H9 (cell line): ENCODE data around the gene DEAF1. TPM values are rescaled to one million over a fixed set of nuclear protein-coding genes. Genes with fewer than 3 reads are reported as not detected.

Experiments
- DNase-seq: peaks from one replicate; pipeline ENCODE4 v3.0.0-alpha.2; 2017
- H2AFZ ChIP-seq: one replicate; pipeline ENCODE4 v1.6.1; 2013; ENCODE audit warnings: mild to moderate bottlenecking, low read length, control low read depth, moderate library complexity
- H2AK5ac ChIP-seq: 2 replicates; pipeline ENCODE4 v1.6.1; 2013; ENCODE audit warnings: low read length, control low read depth, mixed read lengths; ENCODE audit not compliant: insufficient read length
- H2BK120ac ChIP-seq: one replicate; pipeline ENCODE4 v1.6.1; 2013; ENCODE audit warnings: low read depth, mild to moderate bottlenecking, low read length, control low read depth, inconsistent platforms; ENCODE audit not compliant: poor library complexity, severe bottlenecking
- H2BK12ac ChIP-seq: 2 replicates; pipeline ENCODE4 v1.6.1; 2013; ENCODE audit warnings: low read length, control low read depth, mixed read lengths, low read depth; ENCODE audit not compliant: insufficient read length
- H2BK15ac ChIP-seq: 2 replicates; pipeline ENCODE4 v1.6.1; 2013; ENCODE audit warnings: low read depth, low read length, control low read depth
- H2BK20ac ChIP-seq: one replicate; pipeline ENCODE4 v1.6.1; 2013; ENCODE audit warnings: low read depth, mild to moderate bottlenecking, low read length, control low read depth, inconsistent platforms; ENCODE audit not compliant: poor library complexity, severe bottlenecking
- H2BK5ac ChIP-seq: 2 replicates; pipeline ENCODE4 v1.6.1; 2013; ENCODE audit warnings: low read length, control low read depth, mixed read lengths; ENCODE audit not compliant: insufficient read length
- H3K14ac ChIP-seq: 2 replicates; pipeline ENCODE4 v1.6.1; 2013; ENCODE audit warnings: low read length, control low read depth; ENCODE audit not compliant: insufficient read depth
- H3K18ac ChIP-seq: 2 replicates; pipeline ENCODE4 v1.6.1; 2013; ENCODE audit warnings: low read depth, mild to moderate bottlenecking, mixed read lengths, low read length, control low read depth; ENCODE audit not compliant: insufficient read length
- H3K23ac ChIP-seq: 2 replicates; pipeline ENCODE4 v1.6.1; 2013; ENCODE audit warnings: low read length, control low read depth, mixed read lengths, low read depth; ENCODE audit not compliant: insufficient read length
- H3K23me2 ChIP-seq: 2 replicates; pipeline ENCODE4 v1.6.1; 2013; ENCODE audit warnings: low read depth, mild to moderate bottlenecking, mixed read lengths, low read length, control low read depth; ENCODE audit not compliant: insufficient read length, poor library complexity, severe bottlenecking
- H3K27ac ChIP-seq: 2 replicates; pipeline ENCODE4 v1.5.1; 2013; ENCODE audit warnings: low read length, control low read depth, mixed read lengths, low read depth; ENCODE audit not compliant: insufficient read length
- H3K27me3 ChIP-seq: 2 replicates; pipeline ENCODE4 v1.6.1; 2013; ENCODE audit warnings: low read length, control low read depth, inconsistent platforms; ENCODE audit not compliant: insufficient read depth
- H3K4ac ChIP-seq: 2 replicates; pipeline ENCODE4 v1.6.1; 2013; ENCODE audit warnings: low read depth, mild to moderate bottlenecking, control low read depth, inconsistent platforms, low read length, moderate library complexity
- H3K4me1 ChIP-seq: 2 replicates; pipeline ENCODE4 v1.6.1; 2013; ENCODE audit warnings: low read length, control low read depth, inconsistent platforms; ENCODE audit not compliant: insufficient read depth
- H3K4me2 ChIP-seq: 2 replicates; pipeline ENCODE4 v1.6.1; 2013; ENCODE audit warnings: low read length, control low read depth, mixed read lengths; ENCODE audit not compliant: insufficient read length, insufficient read depth
- H3K56ac ChIP-seq: 2 replicates; pipeline ENCODE4 v1.6.1; 2013; ENCODE audit warnings: low read depth, mild to moderate bottlenecking, mixed read lengths, low read length, control low read depth; ENCODE audit not compliant: insufficient read length
- H3K79me1 ChIP-seq: 2 replicates; pipeline ENCODE4 v1.6.1; 2013; ENCODE audit warnings: low read depth, mild to moderate bottlenecking, moderate library complexity, low read length, control low read depth, inconsistent platforms; ENCODE audit not compliant: insufficient read depth, poor library complexity, severe bottlenecking
- H3K79me2 ChIP-seq: 2 replicates; pipeline ENCODE4 v1.6.1; 2013; ENCODE audit warnings: low read length, control low read depth, inconsistent platforms; ENCODE audit not compliant: insufficient read depth
- H3K9ac ChIP-seq: 2 replicates; pipeline ENCODE4 v1.6.1; 2013; ENCODE audit warnings: low read length, control low read depth, mixed read lengths; ENCODE audit not compliant: insufficient read length; ENCODE audit errors: extremely low read depth
- H3K9me3 ChIP-seq: one replicate; pipeline ENCODE4 v1.6.1; 2013; ENCODE audit warnings: low read depth, low read length, inconsistent platforms; ENCODE audit not compliant: control insufficient read depth
- H3T11ph ChIP-seq: one replicate; pipeline ENCODE4 v1.6.1; 2013; ENCODE audit warnings: mild to moderate bottlenecking, low read length, control low read depth, inconsistent platforms
- H4K20me1 ChIP-seq: one replicate; pipeline ENCODE4 v1.6.1; 2013; ENCODE audit not compliant: control insufficient read depth, insufficient read length, insufficient read depth
- H4K5ac ChIP-seq: 2 replicates; pipeline ENCODE4 v1.6.1; 2013; ENCODE audit warnings: low read depth, mild to moderate bottlenecking, mixed read lengths, low read length, control low read depth; ENCODE audit not compliant: insufficient read length
- H4K8ac ChIP-seq: replicated peaks from 2 replicates; pipeline ENCODE4 v1.6.1; 2013; ENCODE audit warnings: low read length, control low read depth, mixed read lengths, low read depth; ENCODE audit not compliant: insufficient read length
- H4K91ac ChIP-seq: 2 replicates; pipeline ENCODE4 v1.6.1; 2013; ENCODE audit warnings: low read depth, mild to moderate bottlenecking, moderate library complexity, mixed read lengths, low read length, control low read depth; ENCODE audit not compliant: insufficient read length
- H3K27ac Mint-ChIP-seq, 3 experiments: 2 replicates in 2 of 3; 3 replicates in 1 of 3; pipeline ENCODE4 v1.8.0; 2020 to 2021; ENCODE audit warnings: mixed read lengths in 3 of 3, mild to moderate bottlenecking in 1 of 3, moderate library complexity in 1 of 3
- H3K27me3 Mint-ChIP-seq: 2 replicates; pipeline ENCODE4 v1.8.0; 2021; ENCODE audit warnings: low read depth, mild to moderate bottlenecking, moderate library complexity, mixed read lengths
- H3K36me3 Mint-ChIP-seq, 3 experiments: 2 replicates in 2 of 3; 3 replicates in 1 of 3; pipeline ENCODE4 v1.8.0; 2020 to 2021; ENCODE audit warnings: low read depth in 3 of 3, mixed read lengths in 3 of 3; ENCODE audit not compliant: insufficient read depth in 1 of 3
- H3K4me1 Mint-ChIP-seq, 2 experiments: 2 replicates each; pipeline ENCODE4 v1.8.0; 2020; ENCODE audit warnings: mixed read lengths in 2 of 2
- H3K4me3 Mint-ChIP-seq, 2 experiments: 2 replicates in 1 of 2; 3 replicates in 1 of 2; pipeline ENCODE4 v1.8.0; 2020 to 2021; ENCODE audit warnings: mild to moderate bottlenecking in 2 of 2, mixed read lengths in 2 of 2, moderate library complexity in 1 of 2
- H3K9me3 Mint-ChIP-seq, 2 experiments: 2 replicates in 1 of 2; 3 replicates in 1 of 2; pipeline ENCODE4 v1.8.0; 2020; ENCODE audit warnings: mild to moderate bottlenecking in 2 of 2, mixed read lengths in 2 of 2, moderate library complexity in 1 of 2
- CTCF ChIP-seq: fragments of 200-600 bp; sonication (generic); conservative IDR thresholded peaks from 3 replicates; pipeline ENCODE4 v1.8.0; 2021; ENCODE audit warnings: antibody characterized with exemption, mild to moderate bottlenecking
- WGBS: extraction: QIAGEN DNeasy Blood & Tissue Kit; methylation state at CpG from one replicate; pipeline ENCODE4 v1.1.7; 2013; ENCODE audit warnings: missing lambda C conversion rate, low lambda C conversion rate, mixed read lengths; ENCODE audit not compliant: insufficient read length; ENCODE audit errors: extremely low coverage; 5-methylcytosine and 5-hydroxymethylcytosine counted together
- total RNA-seq: library from RNA; stranded (reverse); gene quantifications from 2 replicates; pipeline ENCODE4 v1.2.1, GENCODE V29; 2021

DEAF1 gene
- total RNA-seq, 1 experiment from 2014 or later: 67.3 TPM

- Histone ChIP-seq H2BK20ac (no peak overlapping the region), H2AFZ (no peak overlapping the region), H3K9me3 (no peaks in the 10 kb centered on the region), H3K23ac (no peak overlapping the region), H4K91ac (no peak overlapping the region), H3K4me2 (no peak overlapping the region), H4K20me1 (peaks cover 3% of the 10 kb centered on the region), H3K9ac (no peak overlapping the region), H2BK12ac (no peak overlapping the region), H2BK5ac (no peak overlapping the region), H3K14ac (no peak overlapping the region), H3T11ph (no peak overlapping the region), H2BK15ac (no peak overlapping the region), H3K18ac (no peak overlapping the region), H2BK120ac (no peak overlapping the region), H3K27me3 (no peaks in the 10 kb centered on the region), H4K8ac (no peak overlapping the region), H3K27ac (no peak overlapping the region), H4K5ac (no peak overlapping the region), H3K56ac (no peak overlapping the region), H2AK5ac (no peak overlapping the region), H3K23me2 (peaks cover under 1% of the 10 kb centered on the region), H3K79me2 (no peaks in the 10 kb centered on the region), H3K4me1 (no peaks in the 10 kb centered on the region), H3K4ac (no peak overlapping the region), H3K79me1 (no peaks in the 10 kb centered on the region)
- Mint-ChIP-seq H3K4me1 (peaks cover 4% of the 10 kb centered on the region in 2 experiments; a peak in 1 of 4 replicates), H3K36me3 (peaks cover 18 to 57% (median 54%) of the 10 kb centered on the region in 3 experiments), H3K9me3 (no peaks in the 10 kb centered on the region), H3K4me3 (no peak overlapping the region), H3K27me3 (no peaks in the 10 kb centered on the region), H3K27ac (no peak overlapping the region)
- TF ChIP-seq CTCF: no peak
- DNase-seq: no peak
- WGBS: no CpG with 5 or more reads among the region's 18 CpGs
These were observed 84.7 kb downstream of the DEAF1 start for GRCh38 chr11:610146-610801.
